Adrenal gland (tissue), 5 donors: Measurements from ENCODE around the gene AK4.

Experiments used
- POLR2A ChIP-seq, 2 donors: fragments of 450-650 bp; IDR thresholded peaks; one replicate each; pipeline ENCODE4 v1.6.1; 2017; ENCODE audit warnings: antibody characterized with exemption in 2 of 2, mild to moderate bottlenecking in 2 of 2, moderate library complexity in 1 of 2
- TF ChIP-seq, protein P1 (sequence below), 6 experiments: fragments of 450-650 bp in 4 of 6; fragments of 200-600 bp in 2 of 6; sonication (generic) in 1 of 6; IDR thresholded peaks; 1 replicate in 5 of 6; 2 replicates in 1 of 6; pipeline versions ENCODE4 v1.5.1 to v1.8.0; 2016 to 2021; ENCODE audit warnings: antibody characterized with exemption in 6 of 6, mild to moderate bottlenecking in 2 of 6, moderate library complexity in 1 of 6
- donor health status: DM: no; HTN: no; CAD: no.

DNA sequence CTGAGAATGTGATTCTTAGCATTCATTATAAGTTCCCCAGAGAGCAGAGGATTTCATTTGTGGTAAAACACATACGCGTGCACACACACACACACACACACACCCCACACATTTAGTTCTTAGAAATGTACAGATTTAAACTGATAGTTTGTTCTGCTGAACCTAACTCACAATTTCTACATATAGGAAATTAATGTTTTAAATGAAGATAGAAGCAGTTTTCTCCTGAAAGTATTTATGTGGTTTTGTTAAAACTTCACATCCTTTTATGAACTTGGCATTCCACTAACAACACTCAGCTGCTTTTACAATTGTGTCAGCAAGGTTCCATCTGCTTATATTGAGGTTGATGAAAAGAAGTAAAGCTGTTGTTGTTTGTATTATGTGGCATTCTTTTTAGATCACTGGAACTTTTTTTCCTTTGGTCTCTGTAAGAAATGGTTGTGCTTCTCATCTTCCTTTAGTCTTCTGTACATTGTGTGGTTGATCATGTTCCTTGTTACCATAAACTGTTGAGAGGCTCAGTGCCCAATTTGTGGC, 41.6 kb downstream of the AK4 start:
- TF ChIP-seq, protein P1, sequence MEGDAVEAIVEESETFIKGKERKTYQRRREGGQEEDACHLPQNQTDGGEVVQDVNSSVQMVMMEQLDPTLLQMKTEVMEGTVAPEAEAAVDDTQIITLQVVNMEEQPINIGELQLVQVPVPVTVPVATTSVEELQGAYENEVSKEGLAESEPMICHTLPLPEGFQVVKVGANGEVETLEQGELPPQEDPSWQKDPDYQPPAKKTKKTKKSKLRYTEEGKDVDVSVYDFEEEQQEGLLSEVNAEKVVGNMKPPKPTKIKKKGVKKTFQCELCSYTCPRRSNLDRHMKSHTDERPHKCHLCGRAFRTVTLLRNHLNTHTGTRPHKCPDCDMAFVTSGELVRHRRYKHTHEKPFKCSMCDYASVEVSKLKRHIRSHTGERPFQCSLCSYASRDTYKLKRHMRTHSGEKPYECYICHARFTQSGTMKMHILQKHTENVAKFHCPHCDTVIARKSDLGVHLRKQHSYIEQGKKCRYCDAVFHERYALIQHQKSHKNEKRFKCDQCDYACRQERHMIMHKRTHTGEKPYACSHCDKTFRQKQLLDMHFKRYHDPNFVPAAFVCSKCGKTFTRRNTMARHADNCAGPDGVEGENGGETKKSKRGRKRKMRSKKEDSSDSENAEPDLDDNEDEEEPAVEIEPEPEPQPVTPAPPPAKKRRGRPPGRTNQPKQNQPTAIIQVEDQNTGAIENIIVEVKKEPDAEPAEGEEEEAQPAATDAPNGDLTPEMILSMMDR (IDR thresholded peaks at IDR 0.05) = no peak
- no peak for TF ChIP-seq POLR2A (IDR thresholded peaks at IDR 0.05)
